ENCODE results near the gene TH.

Gene TH

DNA sequence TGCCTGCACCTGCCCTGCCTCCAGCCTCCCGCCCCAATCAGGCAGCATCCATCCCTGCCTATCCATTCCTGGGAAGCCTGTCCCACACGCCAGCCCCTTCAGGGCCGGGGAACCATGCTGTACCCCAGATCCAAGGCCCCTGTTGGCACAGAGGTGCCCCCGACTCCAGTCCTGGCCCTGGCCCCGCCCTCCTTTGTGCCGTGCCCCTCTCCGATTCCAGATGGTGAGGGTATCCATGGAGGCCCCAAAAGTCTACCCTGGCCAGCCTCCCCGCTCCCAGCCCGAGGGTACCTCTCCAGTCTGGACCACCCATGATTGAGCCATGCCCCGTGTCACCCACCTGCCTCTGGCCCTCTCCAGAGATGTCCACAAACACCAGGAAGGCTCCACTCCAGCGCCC is 2.7 kb upstream of the TH start:
- Histone ChIP-seq H3K9ac (ENCODE audit: low read length) (no peak overlapping the region), H2BK5ac (ENCODE audit: low read length) (no peak overlapping the region), H4K8ac (ENCODE audit: low read depth, low read length) (no peak overlapping the region), H3K23ac (ENCODE audit: low read length) (no peak overlapping the region), H2AK5ac (ENCODE audit: low read length) (no peak overlapping the region), H3K27me3 (ENCODE audit: insufficient read depth, low read length, poor library complexity) (no peaks in the 10 kb centered on the region), H4K5ac (ENCODE audit: low read length) (no peak overlapping the region), H2BK120ac (ENCODE audit: low read depth, low read length) (no peak overlapping the region), H3K4me3 (ENCODE audit: low read length) (no peak overlapping the region), H3K79me1 (ENCODE audit: low read length) (no peaks in the 10 kb centered on the region), H3K4me1 (ENCODE audit: control insufficient read depth, low read depth, low read length) (no peaks in the 10 kb centered on the region), H3K27ac (ENCODE audit: low read depth, low read length) (no peak overlapping the region), H3K4me2 (ENCODE audit: low read length) (no peak overlapping the region), H3K79me2 (ENCODE audit: control insufficient read depth, insufficient read depth, low read length) (no peaks in the 10 kb centered on the region), H3K4ac (ENCODE audit: low read depth, low read length) (no peak overlapping the region), H3K36me3 (ENCODE audit: control insufficient read depth, insufficient read depth, low read length) (no peaks in the 10 kb centered on the region), H3K56ac (ENCODE audit: low read length) (no peak overlapping the region), H2BK15ac (replicated peaks; ENCODE audit: low read depth) (no peak overlapping the region), H3K18ac (ENCODE audit: low read length) (no peak overlapping the region)
- DNase-seq = no peak
- no CpG with 5 or more reads among the region's 11 CpGs for WGBS (ENCODE audit: extremely low coverage, insufficient coverage, low lambda C conversion rate)

GRCh38 chr11:2173761-2174160 is 2.1 kb upstream of the TH start:
- Histone ChIP-seq H3K23ac (ENCODE audit: low read length) (no peak overlapping the region), H3K4me3 (ENCODE audit: low read length) (no peak overlapping the region), H2BK15ac (replicated peaks; ENCODE audit: low read depth) (no peak overlapping the region), H4K5ac (ENCODE audit: low read length) (no peak overlapping the region), H3K27ac (ENCODE audit: low read depth, low read length) (no peak overlapping the region), H3K18ac (ENCODE audit: low read length) (no peak overlapping the region), H3K36me3 (ENCODE audit: control insufficient read depth, insufficient read depth, low read length) (no peaks in the 10 kb centered on the region), H3K79me1 (ENCODE audit: low read length) (no peaks in the 10 kb centered on the region), H3K4ac (ENCODE audit: low read depth, low read length) (no peak overlapping the region), H2AK5ac (ENCODE audit: low read length) (no peak overlapping the region), H2BK5ac (ENCODE audit: low read length) (no peak overlapping the region), H2BK120ac (ENCODE audit: low read depth, low read length) (no peak overlapping the region), H3K4me1 (ENCODE audit: control insufficient read depth, low read depth, low read length) (no peaks in the 10 kb centered on the region), H3K9ac (ENCODE audit: low read length) (no peak overlapping the region), H3K56ac (ENCODE audit: low read length) (no peak overlapping the region), H3K4me2 (ENCODE audit: low read length) (no peak overlapping the region), H3K79me2 (ENCODE audit: control insufficient read depth, insufficient read depth, low read length) (no peaks in the 10 kb centered on the region), H4K8ac (ENCODE audit: low read depth, low read length) (no peak overlapping the region), H3K27me3 (ENCODE audit: insufficient read depth, low read length, poor library complexity) (no peaks in the 10 kb centered on the region)
- no peak for DNase-seq
- WGBS (ENCODE audit: extremely low coverage, insufficient coverage, low lambda C conversion rate) = no CpG with 5 or more reads among the region's 11 CpGs

DNA sequence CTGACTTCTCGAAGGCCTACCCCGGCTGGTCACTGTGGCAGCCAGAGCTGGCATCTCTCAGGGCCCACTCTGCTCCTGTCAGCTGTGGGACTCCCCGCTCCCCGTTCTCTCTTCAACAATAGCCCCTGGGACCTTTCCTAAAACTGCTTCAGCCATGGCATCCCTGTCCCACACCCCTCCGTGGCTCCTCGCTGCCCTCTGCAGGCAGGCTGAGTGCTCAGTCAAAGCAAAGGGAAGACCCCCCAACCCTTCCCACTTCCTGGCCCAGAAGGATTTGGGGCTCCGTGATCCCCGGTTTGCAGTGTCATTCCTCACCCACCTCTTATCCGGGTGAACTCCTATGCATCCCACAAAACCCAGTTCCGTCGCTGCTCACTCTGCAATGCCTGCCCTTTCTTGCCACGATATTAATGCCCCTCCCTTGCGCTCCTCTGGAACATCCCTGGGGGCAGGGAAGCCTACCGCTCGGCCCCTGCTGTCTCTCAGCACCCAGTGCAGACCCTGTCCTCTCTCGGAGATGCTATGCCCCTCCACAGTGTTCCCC is 1.6 kb upstream of the TH start:
- H2BK5ac ChIP-seq (ENCODE audit: low read length) = no peak overlapping the region
- H3K23ac ChIP-seq (ENCODE audit: low read length) = no peak overlapping the region
- H3K79me2 ChIP-seq (ENCODE audit: control insufficient read depth, insufficient read depth, low read length) = no peaks in the 10 kb centered on the region
- no peak overlapping the region for H3K4me3 ChIP-seq (ENCODE audit: low read length)
- no peak overlapping the region for H2BK15ac ChIP-seq (replicated peaks; ENCODE audit: low read depth)
- WGBS (ENCODE audit: extremely low coverage, insufficient coverage, low lambda C conversion rate) = no CpG with 5 or more reads among the region's 16 CpGs
- H3K18ac ChIP-seq (ENCODE audit: low read length) = no peak overlapping the region
- peak; percentile 28 for DNase-seq
- H3K27ac ChIP-seq (ENCODE audit: low read depth, low read length) = no peak overlapping the region
- H4K8ac ChIP-seq (ENCODE audit: low read depth, low read length) = no peak overlapping the region
- no peak overlapping the region for H4K5ac ChIP-seq (ENCODE audit: low read length)
- H2BK120ac ChIP-seq (ENCODE audit: low read depth, low read length) = no peak overlapping the region
- no peak overlapping the region for H2AK5ac ChIP-seq (ENCODE audit: low read length)
- no peak overlapping the region for H3K9ac ChIP-seq (ENCODE audit: low read length)
- no peaks in the 10 kb centered on the region for H3K27me3 ChIP-seq (ENCODE audit: insufficient read depth, low read length, poor library complexity)
- no peak overlapping the region for H3K4ac ChIP-seq (ENCODE audit: low read depth, low read length)
- no peaks in the 10 kb centered on the region for H3K36me3 ChIP-seq (ENCODE audit: control insufficient read depth, insufficient read depth, low read length)
- H3K4me1 ChIP-seq (ENCODE audit: control insufficient read depth, low read depth, low read length) = no peaks in the 10 kb centered on the region
- no peak overlapping the region for H3K56ac ChIP-seq (ENCODE audit: low read length)
- no peaks in the 10 kb centered on the region for H3K79me1 ChIP-seq (ENCODE audit: low read length)
- no peak overlapping the region for H3K4me2 ChIP-seq (ENCODE audit: low read length)

GRCh38 chr11:2172676-2173075 is 1.1 kb upstream of the TH start:
- Histone ChIP-seq H4K5ac (ENCODE audit: low read length) (no peak overlapping the region), H3K23ac (ENCODE audit: low read length) (no peak overlapping the region), H3K79me2 (ENCODE audit: control insufficient read depth, insufficient read depth, low read length) (no peaks in the 10 kb centered on the region), H3K4me1 (ENCODE audit: control insufficient read depth, low read depth, low read length) (no peaks in the 10 kb centered on the region), H3K56ac (ENCODE audit: low read length) (no peak overlapping the region), H2BK15ac (replicated peaks; ENCODE audit: low read depth) (no peak overlapping the region), H3K4me3 (ENCODE audit: low read length) (no peak overlapping the region), H3K27me3 (ENCODE audit: insufficient read depth, low read length, poor library complexity) (no peaks in the 10 kb centered on the region), H2AK5ac (ENCODE audit: low read length) (no peak overlapping the region), H2BK5ac (ENCODE audit: low read length) (no peak overlapping the region), H3K18ac (ENCODE audit: low read length) (no peak overlapping the region), H4K8ac (ENCODE audit: low read depth, low read length) (no peak overlapping the region), H3K4me2 (ENCODE audit: low read length) (no peak overlapping the region), H3K4ac (ENCODE audit: low read depth, low read length) (no peak overlapping the region), H2BK120ac (ENCODE audit: low read depth, low read length) (no peak overlapping the region), H3K79me1 (ENCODE audit: low read length) (no peaks in the 10 kb centered on the region), H3K36me3 (ENCODE audit: control insufficient read depth, insufficient read depth, low read length) (no peaks in the 10 kb centered on the region), H3K9ac (ENCODE audit: low read length) (no peak overlapping the region), H3K27ac (ENCODE audit: low read depth, low read length) (no peak overlapping the region)
- DNase-seq = no peak
- WGBS (ENCODE audit: extremely low coverage, insufficient coverage, low lambda C conversion rate) = no CpG with 5 or more reads among the region's 12 CpGs

DNA sequence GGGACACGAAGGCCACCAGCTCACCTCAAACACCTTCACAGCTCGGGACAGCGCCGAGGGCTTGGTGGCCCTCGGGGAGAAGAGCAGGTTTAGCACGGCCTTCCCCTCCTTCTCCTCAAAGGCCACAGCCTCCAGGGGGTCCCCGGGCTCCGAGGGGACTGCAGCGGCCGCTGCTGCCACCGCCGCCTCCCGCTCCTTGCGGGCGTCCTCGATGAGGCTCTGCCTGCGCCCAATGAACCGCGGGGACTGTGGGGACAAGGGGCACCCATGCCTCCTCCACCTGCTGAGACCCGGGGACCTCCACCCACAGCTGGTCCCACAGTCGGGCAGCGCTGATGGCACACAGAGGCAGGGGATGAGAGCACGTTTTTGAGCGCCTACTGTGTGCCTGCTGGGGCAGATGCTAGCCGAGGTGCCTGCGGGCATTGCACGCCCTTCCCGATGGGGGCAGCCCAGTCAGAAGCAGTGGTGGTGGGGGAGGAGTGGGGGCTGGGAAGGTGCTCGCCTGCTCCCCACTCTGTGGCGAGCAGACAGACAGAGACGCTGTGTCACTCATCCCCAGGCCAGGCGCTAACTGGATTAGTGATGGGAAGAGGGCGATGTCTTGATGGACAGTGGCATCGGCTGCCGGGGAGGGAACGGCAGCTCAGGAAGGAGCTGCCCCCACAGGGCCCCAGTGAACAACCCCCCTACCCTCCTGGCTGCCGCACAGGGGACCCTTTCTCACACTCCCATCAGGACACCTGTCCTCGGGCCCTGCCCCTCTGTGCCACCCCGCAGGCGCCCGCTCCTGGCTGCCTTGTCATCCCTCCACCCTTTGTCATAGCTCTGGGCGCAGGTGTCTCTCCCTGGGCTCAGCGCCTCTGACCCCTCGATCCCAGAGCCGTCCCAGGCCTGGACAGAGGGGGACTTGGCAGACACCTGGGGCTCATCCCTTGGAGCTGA is 1.7 kb downstream of the TH start:
- Histone ChIP-seq H3K4me2 (ENCODE audit: low read length) (no peak overlapping the region), H3K79me1 (ENCODE audit: low read length) (no peaks in the 10 kb centered on the region), H4K5ac (ENCODE audit: low read length) (no peak overlapping the region), H2BK120ac (ENCODE audit: low read depth, low read length) (no peak overlapping the region), H3K4me3 (ENCODE audit: low read length) (no peak overlapping the region), H3K23ac (ENCODE audit: low read length) (no peak overlapping the region), H3K9ac (ENCODE audit: low read length) (no peak overlapping the region), H3K4ac (ENCODE audit: low read depth, low read length) (no peak overlapping the region), H3K27ac (ENCODE audit: low read depth, low read length) (no peak overlapping the region), H3K36me3 (ENCODE audit: control insufficient read depth, insufficient read depth, low read length) (no peaks in the 10 kb centered on the region), H2BK15ac (replicated peaks; ENCODE audit: low read depth) (no peak overlapping the region), H2AK5ac (ENCODE audit: low read length) (no peak overlapping the region), H3K18ac (ENCODE audit: low read length) (no peak overlapping the region), H3K56ac (ENCODE audit: low read length) (no peak overlapping the region), H3K79me2 (ENCODE audit: control insufficient read depth, insufficient read depth, low read length) (no peaks in the 10 kb centered on the region), H3K4me1 (ENCODE audit: control insufficient read depth, low read depth, low read length) (no peaks in the 10 kb centered on the region), H4K8ac (ENCODE audit: low read depth, low read length) (no peak overlapping the region), H3K27me3 (ENCODE audit: insufficient read depth, low read length, poor library complexity) (no peaks in the 10 kb centered on the region), H2BK5ac (ENCODE audit: low read length) (no peak overlapping the region)
- no CpG with 5 or more reads among the region's 45 CpGs for WGBS (ENCODE audit: extremely low coverage, insufficient coverage, low lambda C conversion rate)
- DNase-seq = no peak
